Lung microvascular endothelial cell (primary cell): Measurements from ENCODE around the gene KCTD17. TPM values are rescaled to one million over a fixed set of nuclear protein-coding genes. Genes with fewer than 3 reads are reported as not detected.

Source experiments
- DNase-seq, 2 donors: peaks; one replicate each; pipeline versions ENCODE4 v3.0.0 to v3.0.0-alpha.2; 2010; ENCODE audit warnings: low read depth in 2 of 2
- total RNA-seq: library from RNA; depleted of rRNA; stranded (reverse); fragments of >200 nt; gene quantifications from 2 replicates; pipeline ENCODE4 v1.2.1, GENCODE V29; 2014

KCTD17 gene
- total RNA-seq, 1 donor from 2014 or later = 81.7 TPM

GRCh38 chr22:37020192-37020479, 31.4 kb upstream of the KCTD17 start:
- peak; percentile 41 to 52 for DNase-seq

GRCh38 chr22:37021041-37021440, 30.5 kb upstream of the KCTD17 start:
- no peak for DNase-seq

- DNase-seq = peak; percentile 62 to 65
Measured at GRCh38 chr22:37021710-37022482, 29.6 kb upstream of the KCTD17 start.

- no peak for DNase-seq
Measured at GRCh38 chr22:37022483-37023337, 28.8 kb upstream of the KCTD17 start.

- DNase-seq = no peak
Measured at GRCh38 chr22:37023743-37024338, 27.7 kb upstream of the KCTD17 start.

- DNase-seq = no peak
Measured at GRCh38 chr22:37024339-37025157, 27.0 kb upstream of the KCTD17 start.

- no peak for DNase-seq
Measured at GRCh38 chr22:37025500-37026070, 26.0 kb upstream of the KCTD17 start.

- no peak for DNase-seq
Measured at GRCh38 chr22:37026325-37026724, 25.2 kb upstream of the KCTD17 start.

- DNase-seq = no peak
Measured at GRCh38 chr22:37027556-37027955, 24.0 kb upstream of the KCTD17 start.

- no peak for DNase-seq
Measured at GRCh38 chr22:37028692-37029674, 22.6 kb upstream of the KCTD17 start.

GRCh38 chr22:37030560-37031281, 20.8 kb upstream of the KCTD17 start:
- no peak for DNase-seq

- DNase-seq = no peak
Measured at GRCh38 chr22:37032134-37032534, 19.4 kb upstream of the KCTD17 start.

- DNase-seq = peak in 1 of 2 donors; percentile 49
Measured at GRCh38 chr22:37032535-37033460, 18.7 kb upstream of the KCTD17 start.

GRCh38 chr22:37033605-37034430, 17.7 kb upstream of the KCTD17 start:
- no peak for DNase-seq

GRCh38 chr22:37036655-37037377, 14.7 kb upstream of the KCTD17 start:
- no peak for DNase-seq

GRCh38 chr22:37037669-37038068, 13.9 kb upstream of the KCTD17 start:
- peak in 1 of 2 donors; percentile 21 for DNase-seq

GRCh38 chr22:37039466-37039865, 12.1 kb upstream of the KCTD17 start:
- no peak for DNase-seq
